Epithelial cell of proximal tubule (primary cell): Measurements from ENCODE around the gene GRK3. TPM values are rescaled to one million over a fixed set of nuclear protein-coding genes. Genes with fewer than 3 reads are reported as not detected.

Source experiments
- DNase-seq: peaks from one replicate; pipeline ENCODE4 v3.0.0-alpha.2; 2011; ENCODE audit warnings: low read depth
- H3K4me3 ChIP-seq: 2 replicates; pipeline ENCODE4 v1.5.1; 2011; ENCODE audit warnings: low read depth, mild to moderate bottlenecking, low read length
- total RNA-seq: library from RNA; depleted of rRNA; stranded (reverse); fragments of >200 nt; gene quantifications from 2 replicates; pipeline ENCODE4 v1.2.3, GENCODE V29; 2015
- TF ChIP-seq, protein P1 (sequence below): conservative IDR thresholded peaks from 2 replicates; pipeline ENCODE4 v1.5.1; 2012; ENCODE audit warnings: low read depth, mild to moderate bottlenecking, low read length

Gene GRK3
- total RNA-seq, 1 donor from 2014 or later: 2.0 TPM

DNA sequence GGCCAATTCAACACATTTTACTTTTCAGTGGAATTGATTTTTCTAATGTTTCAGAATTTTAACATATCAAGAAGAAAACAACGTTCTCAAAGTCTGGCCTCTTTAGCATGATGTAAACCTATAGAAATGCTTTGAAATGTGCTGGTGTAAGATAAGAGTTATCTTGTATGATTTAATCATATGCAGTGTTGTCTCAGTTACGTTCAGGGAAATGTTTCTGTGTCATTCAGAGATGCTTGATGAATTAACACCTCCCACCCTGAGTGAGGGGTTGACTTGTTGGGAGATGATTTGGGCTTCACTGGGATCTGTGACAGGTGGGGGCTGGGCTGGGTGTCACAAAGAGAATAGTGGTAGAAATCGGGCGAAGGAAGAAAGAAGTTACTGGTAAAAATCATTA lies 161.8 kb downstream of the GRK3 start:
- DNase-seq: no peak
- H3K4me3 ChIP-seq: no peak overlapping the region
- TF ChIP-seq, protein P1, sequence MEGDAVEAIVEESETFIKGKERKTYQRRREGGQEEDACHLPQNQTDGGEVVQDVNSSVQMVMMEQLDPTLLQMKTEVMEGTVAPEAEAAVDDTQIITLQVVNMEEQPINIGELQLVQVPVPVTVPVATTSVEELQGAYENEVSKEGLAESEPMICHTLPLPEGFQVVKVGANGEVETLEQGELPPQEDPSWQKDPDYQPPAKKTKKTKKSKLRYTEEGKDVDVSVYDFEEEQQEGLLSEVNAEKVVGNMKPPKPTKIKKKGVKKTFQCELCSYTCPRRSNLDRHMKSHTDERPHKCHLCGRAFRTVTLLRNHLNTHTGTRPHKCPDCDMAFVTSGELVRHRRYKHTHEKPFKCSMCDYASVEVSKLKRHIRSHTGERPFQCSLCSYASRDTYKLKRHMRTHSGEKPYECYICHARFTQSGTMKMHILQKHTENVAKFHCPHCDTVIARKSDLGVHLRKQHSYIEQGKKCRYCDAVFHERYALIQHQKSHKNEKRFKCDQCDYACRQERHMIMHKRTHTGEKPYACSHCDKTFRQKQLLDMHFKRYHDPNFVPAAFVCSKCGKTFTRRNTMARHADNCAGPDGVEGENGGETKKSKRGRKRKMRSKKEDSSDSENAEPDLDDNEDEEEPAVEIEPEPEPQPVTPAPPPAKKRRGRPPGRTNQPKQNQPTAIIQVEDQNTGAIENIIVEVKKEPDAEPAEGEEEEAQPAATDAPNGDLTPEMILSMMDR: no peak

DNA sequence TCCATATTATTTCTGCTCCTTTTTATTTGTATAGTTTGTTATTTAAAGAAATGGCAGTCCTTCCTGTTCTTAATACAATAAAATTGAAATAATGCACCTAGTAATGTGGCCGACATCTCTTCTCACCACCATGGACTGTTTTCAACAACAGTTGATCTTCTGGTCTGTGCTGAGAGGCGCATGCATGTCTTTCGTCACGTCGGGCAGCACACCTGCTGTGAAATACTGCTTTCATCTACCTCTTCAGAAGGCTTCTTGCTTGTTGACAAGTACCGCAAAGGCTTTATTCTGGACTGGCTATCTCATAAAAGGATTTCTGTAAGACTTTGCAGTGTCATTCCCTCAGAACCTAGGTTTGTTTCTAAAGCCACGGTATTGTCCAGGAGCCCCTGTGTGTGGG lies 163.6 kb downstream of the GRK3 start:
- TF ChIP-seq, protein P1: no peak
- H3K4me3 ChIP-seq: no peak overlapping the region
- DNase-seq: no peak

DNA sequence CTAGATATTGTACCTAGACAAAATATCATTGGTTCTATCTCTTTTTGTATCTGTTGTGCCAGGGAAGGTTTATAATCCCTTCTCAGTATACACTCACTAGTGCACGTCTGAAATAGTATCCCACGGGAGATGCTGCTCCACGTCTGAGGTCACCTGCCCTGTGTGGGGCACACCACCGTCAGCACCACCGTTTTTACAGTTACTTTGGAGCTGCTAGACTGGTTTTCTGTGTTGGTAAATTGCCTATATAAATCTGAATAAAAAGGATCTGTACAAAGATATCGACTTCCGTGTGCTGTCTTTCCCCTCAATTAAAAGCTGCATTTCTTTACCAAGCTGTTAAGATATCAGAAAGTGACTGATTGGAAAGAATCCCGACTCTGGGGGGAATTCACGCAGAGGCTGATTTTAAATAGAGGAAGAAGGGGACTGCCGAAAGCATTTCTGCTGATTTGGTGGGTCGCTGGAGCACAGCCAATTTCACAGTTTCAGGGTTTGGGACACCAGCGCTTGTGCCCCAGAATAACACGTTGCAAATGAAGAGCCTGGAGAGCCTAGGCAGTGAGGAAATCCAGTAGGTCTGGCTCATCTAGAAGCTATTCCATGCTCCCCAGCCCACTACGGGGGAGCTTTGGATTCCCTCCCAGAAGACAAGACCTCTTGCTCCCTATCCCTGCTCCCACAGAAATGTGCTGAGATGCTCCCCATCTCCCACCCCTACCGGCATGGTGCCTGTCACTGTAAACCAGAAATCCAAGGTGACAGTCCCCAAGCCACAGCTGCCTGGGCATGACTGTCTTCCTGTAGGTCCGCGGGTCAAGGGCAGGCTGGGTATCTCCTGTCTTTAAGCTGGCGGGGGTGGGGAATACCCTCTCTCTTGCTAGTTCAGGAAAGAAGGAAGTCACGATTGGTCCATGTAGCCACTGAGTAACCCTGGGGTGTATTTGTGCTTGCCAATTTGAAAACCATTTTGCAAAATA lies 164.8 kb downstream of the GRK3 start:
- H3K4me3 ChIP-seq: no peak overlapping the region
- TF ChIP-seq, protein P1: no peak
- DNase-seq: no peak

DNA sequence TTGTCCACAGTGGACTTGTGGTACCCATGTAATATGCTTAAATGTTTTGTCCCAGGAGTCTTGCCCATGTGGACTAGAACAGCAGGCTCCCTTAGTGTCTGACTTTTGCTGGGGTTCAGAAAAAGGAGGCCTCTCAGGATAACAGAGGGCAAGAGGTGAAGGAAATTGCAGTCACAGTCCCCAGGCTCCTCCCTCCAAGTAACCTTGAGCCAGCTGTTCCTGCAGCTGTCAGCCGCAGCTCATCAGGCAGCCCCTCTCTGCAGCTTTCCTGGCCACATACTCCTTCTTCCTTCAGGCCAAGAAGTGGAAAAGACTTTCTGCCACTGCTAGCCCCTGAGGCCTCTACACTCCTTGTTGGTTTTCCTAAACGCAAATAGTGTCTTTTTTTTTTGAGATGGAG lies 171.2 kb downstream of the GRK3 start:
- no peak overlapping the region for H3K4me3 ChIP-seq
- TF ChIP-seq, protein P1: no peak
- no peak for DNase-seq

DNA sequence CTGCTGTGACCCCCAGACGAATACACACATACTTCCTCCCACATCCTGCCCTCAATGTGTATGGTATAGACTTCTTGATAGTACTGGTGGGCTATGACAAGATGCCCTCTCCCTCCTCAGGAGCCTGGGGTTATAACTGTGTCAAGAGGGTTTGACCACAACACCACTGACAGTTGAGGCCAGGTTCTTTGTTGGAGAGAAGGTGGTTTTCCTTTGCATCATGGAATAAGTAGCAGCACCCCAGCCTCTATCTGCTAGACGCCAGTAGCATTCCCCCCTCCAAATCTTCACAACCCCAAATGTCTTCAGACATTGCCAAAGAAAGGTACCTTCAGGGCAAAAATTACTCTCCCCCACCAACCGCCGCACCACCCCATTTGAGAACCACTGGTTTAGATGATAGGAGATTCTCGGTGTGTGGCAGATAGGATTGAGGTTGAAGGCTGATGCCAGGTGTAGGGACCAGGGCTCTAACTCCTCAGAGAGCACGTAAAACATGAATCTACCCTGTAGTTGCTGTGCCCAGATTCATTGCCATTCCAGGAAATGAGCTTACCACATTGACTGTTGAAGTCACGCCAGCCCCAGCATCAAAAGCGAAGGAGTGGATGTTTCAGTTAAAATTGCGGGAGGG lies 172.0 kb downstream of the GRK3 start:
- TF ChIP-seq, protein P1: no peak
- DNase-seq: no peak
- H3K4me3 ChIP-seq: no peak overlapping the region

DNA sequence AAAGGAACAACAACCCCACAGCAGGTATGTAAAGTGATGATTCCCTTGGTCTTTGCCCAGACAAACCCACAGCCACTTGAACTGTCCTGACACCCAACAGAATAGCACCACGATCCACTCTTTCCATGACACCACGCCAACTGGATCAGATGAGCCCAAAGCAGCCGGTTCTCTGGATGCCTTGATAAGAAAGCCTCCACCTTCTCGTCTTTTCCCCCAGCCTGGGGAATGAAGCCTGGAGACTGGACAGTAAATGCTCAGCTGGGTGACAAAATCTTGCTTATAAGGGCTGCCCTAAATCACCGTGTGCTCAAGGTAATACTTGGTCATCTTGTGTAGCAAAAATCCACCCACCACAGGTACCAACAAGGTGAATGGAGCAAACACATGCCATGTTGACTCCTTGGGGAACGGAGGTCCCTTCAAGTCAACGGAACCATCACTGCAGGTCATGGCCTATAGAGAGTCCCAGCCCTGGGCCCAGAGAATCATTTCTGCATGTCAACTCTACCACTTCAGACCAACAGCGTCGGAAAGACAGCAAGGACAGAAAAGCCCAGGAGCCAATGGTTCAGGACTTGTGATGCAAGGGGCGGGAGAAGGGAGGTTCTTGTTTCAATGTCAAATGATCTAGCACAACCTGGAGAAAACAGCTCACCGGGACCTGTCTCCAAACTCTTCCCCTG lies 175.3 kb downstream of the GRK3 start:
- H3K4me3 ChIP-seq: no peak overlapping the region
- DNase-seq: no peak
- TF ChIP-seq, protein P1: no peak
